ENCODE results near the gene EML6.

EML6 gene

DNA sequence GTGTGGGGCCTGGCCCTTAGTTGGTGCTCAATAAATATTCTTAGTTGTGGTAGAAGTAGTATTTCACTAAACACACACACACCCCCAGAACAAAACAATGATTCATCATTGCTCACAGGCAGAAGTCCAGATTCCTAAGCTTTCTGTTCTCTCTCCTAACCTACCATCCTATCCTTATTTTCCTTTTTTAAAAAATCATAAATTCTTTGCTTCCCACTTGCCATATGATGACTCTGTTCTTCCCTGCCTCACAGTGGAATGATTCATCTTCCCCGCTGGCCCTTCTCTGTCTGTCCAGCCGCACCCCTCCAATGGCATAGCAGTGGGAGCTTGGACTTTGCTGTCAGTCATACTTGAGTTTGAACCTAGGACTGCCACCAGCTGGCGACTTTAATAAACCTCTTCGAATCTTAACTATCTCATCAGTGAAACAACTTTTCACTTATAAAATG, 5.2 kb downstream of the EML6 start:
- H3K9ac ChIP-seq (ENCODE audit: low read depth, low read length, poor library complexity, severe bottlenecking): no peak overlapping the region
- no peaks in the 10 kb centered on the region for H4K20me1 ChIP-seq (ENCODE audit: insufficient read depth, low read length, poor library complexity, severe bottlenecking)
- no peaks in the 10 kb centered on the region for H3K9me2 ChIP-seq (replicated peaks; ENCODE audit: low read depth, low read length)
- no peak for TF ChIP-seq EZH2phosphoT487 (IDR thresholded peaks at IDR 0.05; ENCODE audit: borderline replicate concordance)
- TF ChIP-seq, protein P1, sequence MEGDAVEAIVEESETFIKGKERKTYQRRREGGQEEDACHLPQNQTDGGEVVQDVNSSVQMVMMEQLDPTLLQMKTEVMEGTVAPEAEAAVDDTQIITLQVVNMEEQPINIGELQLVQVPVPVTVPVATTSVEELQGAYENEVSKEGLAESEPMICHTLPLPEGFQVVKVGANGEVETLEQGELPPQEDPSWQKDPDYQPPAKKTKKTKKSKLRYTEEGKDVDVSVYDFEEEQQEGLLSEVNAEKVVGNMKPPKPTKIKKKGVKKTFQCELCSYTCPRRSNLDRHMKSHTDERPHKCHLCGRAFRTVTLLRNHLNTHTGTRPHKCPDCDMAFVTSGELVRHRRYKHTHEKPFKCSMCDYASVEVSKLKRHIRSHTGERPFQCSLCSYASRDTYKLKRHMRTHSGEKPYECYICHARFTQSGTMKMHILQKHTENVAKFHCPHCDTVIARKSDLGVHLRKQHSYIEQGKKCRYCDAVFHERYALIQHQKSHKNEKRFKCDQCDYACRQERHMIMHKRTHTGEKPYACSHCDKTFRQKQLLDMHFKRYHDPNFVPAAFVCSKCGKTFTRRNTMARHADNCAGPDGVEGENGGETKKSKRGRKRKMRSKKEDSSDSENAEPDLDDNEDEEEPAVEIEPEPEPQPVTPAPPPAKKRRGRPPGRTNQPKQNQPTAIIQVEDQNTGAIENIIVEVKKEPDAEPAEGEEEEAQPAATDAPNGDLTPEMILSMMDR (conservative IDR thresholded peaks at IDR 0.05; ENCODE audit: low read length): peak; percentile 34; the same call in 1 of the 2 replicates
- H3K4me1 ChIP-seq (ENCODE audit: insufficient read depth, low read length, poor library complexity, severe bottlenecking): peaks cover 8% of the 10 kb centered on the region
- no peak overlapping the region for H3K4me3 ChIP-seq (ENCODE audit: low read length, poor library complexity, severe bottlenecking)
- H3K36me3 ChIP-seq (ENCODE audit: insufficient read depth, low read length): no peaks in the 10 kb centered on the region
- peaks cover 18% of the 10 kb centered on the region for H3K27me3 ChIP-seq (ENCODE audit: insufficient read depth, low read length, poor library complexity, severe bottlenecking)
- H2AFZ ChIP-seq (ENCODE audit: low read length): no peak overlapping the region
- no peak overlapping the region for H3K4me2 ChIP-seq (ENCODE audit: low read depth, low read length, poor library complexity, severe bottlenecking)
- no peaks in the 10 kb centered on the region for H3K9me3 ChIP-seq (ENCODE audit: insufficient read depth, low read depth, low read length)
- H3K79me2 ChIP-seq (ENCODE audit: insufficient read depth, low read length): no peaks in the 10 kb centered on the region
- H3F3A ChIP-seq (ENCODE audit: low read depth): no peaks in the 10 kb centered on the region

DNA sequence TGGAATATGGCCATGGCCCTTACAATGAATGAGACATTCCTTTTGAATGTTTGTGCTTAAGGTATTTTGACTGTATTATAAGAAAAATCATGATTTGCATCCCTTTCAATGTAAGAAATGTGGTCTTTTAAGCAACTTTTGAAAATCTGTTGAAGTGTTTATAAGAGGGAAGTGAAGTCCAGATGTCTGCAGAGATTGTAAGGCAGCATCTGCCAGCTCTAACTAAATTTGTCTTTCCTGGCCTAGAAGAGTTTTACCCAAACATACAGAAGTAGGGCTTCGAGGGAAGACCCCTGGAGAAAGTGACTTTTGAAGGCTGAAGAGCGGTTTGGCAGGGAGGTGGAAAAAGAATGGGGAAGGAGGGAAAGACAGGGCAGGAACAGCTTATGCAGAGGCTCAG, 12.2 kb downstream of the EML6 start:
- Histone ChIP-seq H2AFZ (ENCODE audit: low read length) (no peak overlapping the region), H3K9ac (ENCODE audit: low read depth, low read length, poor library complexity, severe bottlenecking) (no peak overlapping the region), H3K36me3 (ENCODE audit: insufficient read depth, low read length) (no peaks in the 10 kb centered on the region), H3K9me2 (replicated peaks; ENCODE audit: low read depth, low read length) (no peaks in the 10 kb centered on the region), H3K9me3 (ENCODE audit: insufficient read depth, low read depth, low read length) (no peaks in the 10 kb centered on the region), H3K4me1 (ENCODE audit: insufficient read depth, low read length, poor library complexity, severe bottlenecking) (no peaks in the 10 kb centered on the region), H4K20me1 (ENCODE audit: insufficient read depth, low read length, poor library complexity, severe bottlenecking) (no peaks in the 10 kb centered on the region), H3K27me3 (ENCODE audit: insufficient read depth, low read length, poor library complexity, severe bottlenecking) (no peaks in the 10 kb centered on the region), H3K4me3 (ENCODE audit: low read length, poor library complexity, severe bottlenecking) (no peak overlapping the region), H3F3A (ENCODE audit: low read depth) (no peaks in the 10 kb centered on the region), H3K79me2 (ENCODE audit: insufficient read depth, low read length) (no peaks in the 10 kb centered on the region), H3K4me2 (ENCODE audit: low read depth, low read length, poor library complexity, severe bottlenecking) (no peak overlapping the region)
- TF ChIP-seq, protein P1 (conservative IDR thresholded peaks at IDR 0.05; ENCODE audit: low read length): no peak
- TF ChIP-seq EZH2phosphoT487 (IDR thresholded peaks at IDR 0.05; ENCODE audit: borderline replicate concordance): no peak

DNA sequence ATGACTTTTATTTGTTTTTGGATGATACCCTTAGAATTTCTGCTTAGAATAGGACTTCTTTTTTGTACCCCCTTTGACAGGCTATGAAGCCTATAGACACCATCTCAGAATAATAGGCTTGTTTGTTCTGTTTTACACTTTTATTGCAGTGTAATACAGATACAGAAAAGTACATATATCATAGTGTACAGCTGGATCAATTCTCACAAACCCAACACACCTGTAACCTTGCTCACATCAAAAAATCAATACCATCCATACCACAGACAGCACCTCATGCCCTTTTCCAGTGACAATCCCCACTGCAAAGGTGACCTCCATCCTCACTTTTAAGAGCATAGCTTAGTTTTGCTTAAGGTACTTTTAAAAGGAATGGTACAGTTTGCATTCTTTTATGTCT, 14.8 kb downstream of the EML6 start:
- no peaks in the 10 kb centered on the region for H3K4me1 ChIP-seq (ENCODE audit: insufficient read depth, low read length, poor library complexity, severe bottlenecking)
- H4K20me1 ChIP-seq (ENCODE audit: insufficient read depth, low read length, poor library complexity, severe bottlenecking): no peaks in the 10 kb centered on the region
- H3K9me3 ChIP-seq (ENCODE audit: insufficient read depth, low read depth, low read length): no peaks in the 10 kb centered on the region
- H3K79me2 ChIP-seq (ENCODE audit: insufficient read depth, low read length): no peaks in the 10 kb centered on the region
- no peak overlapping the region for H3K9ac ChIP-seq (ENCODE audit: low read depth, low read length, poor library complexity, severe bottlenecking)
- H3K4me2 ChIP-seq (ENCODE audit: low read depth, low read length, poor library complexity, severe bottlenecking): no peak overlapping the region
- no peaks in the 10 kb centered on the region for H3K36me3 ChIP-seq (ENCODE audit: insufficient read depth, low read length)
- H3K9me2 ChIP-seq (replicated peaks; ENCODE audit: low read depth, low read length): no peaks in the 10 kb centered on the region
- H3K4me3 ChIP-seq (ENCODE audit: low read length, poor library complexity, severe bottlenecking): no peak overlapping the region
- no peaks in the 10 kb centered on the region for H3F3A ChIP-seq (ENCODE audit: low read depth)
- no peaks in the 10 kb centered on the region for H3K27me3 ChIP-seq (ENCODE audit: insufficient read depth, low read length, poor library complexity, severe bottlenecking)
- no peak overlapping the region for H2AFZ ChIP-seq (ENCODE audit: low read length)
- TF ChIP-seq, protein P1 (conservative IDR thresholded peaks at IDR 0.05; ENCODE audit: low read length): no peak
- TF ChIP-seq EZH2phosphoT487 (IDR thresholded peaks at IDR 0.05; ENCODE audit: borderline replicate concordance): no peak
